Calu3 (cell line): ENCODE results near the gene ZBTB7B. TPM values are rescaled to one million over a fixed set of nuclear protein-coding genes. Genes with fewer than 3 reads are reported as not detected.

Source experiments
- BruUV-seq: library from RNA; stranded (reverse); fragments of 400-500 nt; replicated peaks from 2 replicates; lab custom pipeline; 2021; lab: Mats Ljungman, UMichigan
- CTCF ChIA-PET: fragments of 300-600 bp; sonication (Branson Sonifier 250); formaldehyde crosslinking; loops from one replicate; lab custom pipeline; 2022; ENCODE audit warnings: antibody characterized with exemption; lab: Charles Lee
- DNase-seq: peaks from one replicate; pipeline ENCODE4 v3.0.0; 2022
- H3K27ac Mint-ChIP-seq: one replicate; pipeline ENCODE4 v1.8.0; 2022; ENCODE audit warnings: mixed read lengths; ENCODE audit not compliant: unreplicated experiment
- H3K27me3 Mint-ChIP-seq: one replicate; pipeline ENCODE4 v1.8.0; 2022; ENCODE audit warnings: mixed read lengths; ENCODE audit not compliant: unreplicated experiment
- H3K36me3 Mint-ChIP-seq: one replicate; pipeline ENCODE4 v1.8.0; 2022; ENCODE audit warnings: mild to moderate bottlenecking, moderate library complexity, mixed read lengths; ENCODE audit not compliant: insufficient read depth, unreplicated experiment
- H3K4me1 Mint-ChIP-seq: one replicate; pipeline ENCODE4 v1.8.0; 2022; ENCODE audit warnings: mild to moderate bottlenecking, low read depth, mixed read lengths; ENCODE audit not compliant: unreplicated experiment
- H3K4me3 Mint-ChIP-seq: one replicate; pipeline ENCODE4 v1.8.0; 2022; ENCODE audit warnings: mild to moderate bottlenecking, low read depth, moderate library complexity, mixed read lengths; ENCODE audit not compliant: unreplicated experiment
- H3K9me3 Mint-ChIP-seq: one replicate; pipeline ENCODE4 v1.8.0; 2022; ENCODE audit warnings: low read depth, mixed read lengths; ENCODE audit not compliant: unreplicated experiment
- intact Hi-C: fragments of 100-400 bp; cut with micrococcal nuclease; formaldehyde crosslinking; loops from one replicate; pipeline ENCODE4 v1.10.0; 2022; ENCODE audit not compliant: unreplicated experiment
- microRNA-seq: library from miRNA; unstranded; fragments of <30 nt; microRNA quantifications from one replicate; pipeline ENCODE4 v1.2.0, GENCODE V29; 2022
- total RNA-seq: library from RNA; stranded (reverse); gene quantifications from 2 replicates; pipeline ENCODE4 v1.2.3, GENCODE V29; 2022
- TF ChIP-seq, protein P1 (sequence below): fragments of 200-600 bp; IDR thresholded peaks from one replicate; pipeline ENCODE4 v1.8.0; 2022; ENCODE audit warnings: antibody characterized with exemption; ENCODE audit not compliant: unreplicated experiment

Gene ZBTB7B
- total RNA-seq, 1 experiment from 2014 or later: 64.7 TPM

DNA sequence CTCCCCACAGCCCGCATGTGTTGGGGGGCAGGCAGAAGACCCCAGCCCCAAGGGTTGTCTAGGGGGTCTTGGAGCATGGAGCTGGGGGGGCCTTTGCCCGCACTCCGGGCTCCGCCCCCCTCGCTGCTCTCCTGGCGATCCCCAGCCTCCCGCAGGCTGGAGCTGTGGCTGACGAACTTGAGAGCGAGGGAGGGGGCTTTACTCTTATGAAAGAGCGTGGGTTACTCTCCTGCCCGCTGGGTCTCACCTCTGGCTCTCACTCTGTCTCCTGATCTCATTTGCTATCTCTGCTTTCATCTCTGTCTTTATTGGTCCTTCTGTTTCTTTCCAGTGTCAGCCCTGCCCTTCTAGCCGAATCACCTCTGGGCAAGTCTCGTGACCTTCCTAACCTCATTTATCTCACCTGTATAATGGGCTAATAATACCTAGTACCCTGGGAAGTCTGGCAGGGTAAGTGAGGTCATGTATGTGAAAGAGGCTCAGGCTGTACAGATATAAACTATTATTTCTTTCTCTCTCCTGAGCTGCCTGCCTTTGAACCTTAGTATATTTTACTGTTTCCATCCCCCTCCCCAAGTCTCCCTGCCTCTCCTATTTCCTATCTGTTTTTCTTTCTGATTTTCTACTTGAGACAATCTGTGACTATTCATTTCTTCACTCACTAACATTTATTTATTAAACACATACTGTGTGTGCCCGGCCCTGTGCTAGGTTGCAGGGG lies 61.7 kb downstream of the ZBTB7B start:
- H3K27ac Mint-ChIP-seq: peak overlapping the region; percentile 71
- no peaks in the 10 kb centered on the region for H3K9me3 Mint-ChIP-seq
- peak overlapping the region; percentile 76 for H3K4me3 Mint-ChIP-seq
- peaks cover 55% of the 10 kb centered on the region for H3K36me3 Mint-ChIP-seq
- TF ChIP-seq, protein P1, sequence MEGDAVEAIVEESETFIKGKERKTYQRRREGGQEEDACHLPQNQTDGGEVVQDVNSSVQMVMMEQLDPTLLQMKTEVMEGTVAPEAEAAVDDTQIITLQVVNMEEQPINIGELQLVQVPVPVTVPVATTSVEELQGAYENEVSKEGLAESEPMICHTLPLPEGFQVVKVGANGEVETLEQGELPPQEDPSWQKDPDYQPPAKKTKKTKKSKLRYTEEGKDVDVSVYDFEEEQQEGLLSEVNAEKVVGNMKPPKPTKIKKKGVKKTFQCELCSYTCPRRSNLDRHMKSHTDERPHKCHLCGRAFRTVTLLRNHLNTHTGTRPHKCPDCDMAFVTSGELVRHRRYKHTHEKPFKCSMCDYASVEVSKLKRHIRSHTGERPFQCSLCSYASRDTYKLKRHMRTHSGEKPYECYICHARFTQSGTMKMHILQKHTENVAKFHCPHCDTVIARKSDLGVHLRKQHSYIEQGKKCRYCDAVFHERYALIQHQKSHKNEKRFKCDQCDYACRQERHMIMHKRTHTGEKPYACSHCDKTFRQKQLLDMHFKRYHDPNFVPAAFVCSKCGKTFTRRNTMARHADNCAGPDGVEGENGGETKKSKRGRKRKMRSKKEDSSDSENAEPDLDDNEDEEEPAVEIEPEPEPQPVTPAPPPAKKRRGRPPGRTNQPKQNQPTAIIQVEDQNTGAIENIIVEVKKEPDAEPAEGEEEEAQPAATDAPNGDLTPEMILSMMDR: no peak
- intact Hi-C loops: loop anchor here (5.0 to 10.0 kb wide), 3 partner anchors 92 to 389 kb away; partner anchors contain the start of genes CKS1B and SHC1
- H3K4me1 Mint-ChIP-seq: peaks cover 30% of the 10 kb centered on the region
- no peaks in the 10 kb centered on the region for H3K27me3 Mint-ChIP-seq
- DNase-seq: no peak
- no TSS peak for BruUV-seq
- CTCF ChIA-PET: interaction anchor here (0.8 to 3.0 kb wide), 5 partner anchors 12 to 109 kb away, joined by 3 to 28 read pairs (median 3); partner anchors contain the start of genes ADAM15 and KRTCAP2

DNA sequence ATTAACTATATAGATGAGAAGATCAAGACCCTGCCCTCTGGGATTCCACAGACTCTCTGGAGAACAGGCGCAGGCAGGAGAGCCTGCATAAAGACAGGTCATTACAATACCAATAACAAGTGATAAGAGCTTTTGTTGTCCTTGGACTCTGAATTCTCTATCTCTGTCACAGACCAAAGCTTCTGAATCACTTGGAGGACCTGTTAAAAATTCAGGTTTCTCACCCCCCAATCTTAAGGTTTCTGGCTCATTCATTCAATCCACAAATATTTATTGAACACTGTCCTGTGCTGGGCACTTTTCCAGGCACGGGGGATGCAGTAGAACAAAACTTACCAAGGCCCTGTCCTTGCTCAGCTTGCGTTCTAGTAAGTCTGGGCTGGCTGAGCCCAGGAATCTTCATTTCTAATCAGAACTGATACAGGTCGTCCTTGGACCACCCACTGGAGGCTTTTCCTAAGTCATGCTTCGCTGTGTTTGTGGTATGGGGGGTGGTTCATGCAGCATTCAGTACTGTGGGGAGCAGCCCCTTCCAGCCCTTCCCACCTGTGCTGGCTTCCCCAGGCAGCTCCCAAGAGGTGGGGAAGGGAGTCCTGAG lies 62.3 kb downstream of the ZBTB7B start:
- peaks cover 31% of the 10 kb centered on the region for H3K4me1 Mint-ChIP-seq
- no peaks in the 10 kb centered on the region for H3K9me3 Mint-ChIP-seq
- BruUV-seq: TSS peak; percentile 77
- no peaks in the 10 kb centered on the region for H3K27me3 Mint-ChIP-seq
- H3K4me3 Mint-ChIP-seq: peak overlapping the region; percentile 76
- intact Hi-C loops: loop anchor here (5.0 to 10.0 kb wide), 3 partner anchors 93 to 390 kb away; partner anchors contain the start of genes CKS1B and SHC1
- no peak for DNase-seq
- TF ChIP-seq, protein P1: no peak
- CTCF ChIA-PET: interaction anchor here (0.9 to 3.0 kb wide), 3 partner anchors 11 to 108 kb away, joined by 3 to 28 read pairs (median 5); partner anchors contain the start of gene KRTCAP2
- H3K27ac Mint-ChIP-seq: peak overlapping the region; percentile 71
- peaks cover 57% of the 10 kb centered on the region for H3K36me3 Mint-ChIP-seq

DNA sequence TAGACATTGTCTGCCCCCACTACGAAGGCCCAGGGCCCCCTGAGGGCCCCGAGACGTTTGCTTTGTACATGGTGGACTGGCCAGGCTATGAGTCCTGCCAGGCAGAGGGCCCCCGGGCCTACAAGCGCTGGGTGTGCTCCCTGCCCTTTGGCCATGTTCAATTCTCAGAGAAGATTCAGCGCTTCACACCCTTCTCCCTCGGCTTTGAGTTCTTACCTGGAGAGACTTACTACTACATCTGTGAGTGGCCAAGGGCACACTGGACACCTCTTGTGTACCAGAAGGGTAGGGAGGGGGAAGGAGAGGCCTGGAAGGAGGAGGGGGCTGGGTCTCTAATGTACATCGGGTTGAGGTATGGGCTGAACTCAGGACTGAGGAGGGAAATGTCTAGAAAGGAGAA lies 64.2 kb downstream of the ZBTB7B start:
- no peaks in the 10 kb centered on the region for H3K9me3 Mint-ChIP-seq
- peaks cover 38% of the 10 kb centered on the region for H3K4me1 Mint-ChIP-seq
- H3K27ac Mint-ChIP-seq: no peak overlapping the region
- peaks cover 9% of the 10 kb centered on the region for H3K27me3 Mint-ChIP-seq
- TF ChIP-seq, protein P1: no peak
- BruUV-seq: no TSS peak
- no peak overlapping the region for H3K4me3 Mint-ChIP-seq
- peaks cover 67% of the 10 kb centered on the region for H3K36me3 Mint-ChIP-seq
- CTCF ChIA-PET: no interaction called here
- intact Hi-C loops: loop anchor here (10.0 kb wide), 2 partner anchors 302 to 392 kb away; no protein-coding TSS in a partner anchor
- DNase-seq: no peak

Small RNA genes within 50 kb of the gene (microRNA-seq; reads per million reads assigned to microRNA genes)
- not detected for gene MIR4258

Other genes with a start within 250 kb of the ZBTB7B start
- 0.27 TPM in 1 of 2 replicates, not detected in the other for gene KCNN3, start 132.5 kb upstream of the ZBTB7B start, total RNA-seq
- 43.0 and 47.3 TPM in 2 replicates for gene PMVK, start 66.1 kb upstream of the ZBTB7B start, total RNA-seq
- 48.1 and 49.6 TPM in 2 replicates for gene PBXIP1, start 46.7 kb upstream of the ZBTB7B start, total RNA-seq
- gene PYGO2, start 41.0 kb upstream of the ZBTB7B start, total RNA-seq: 43.6 and 45.6 TPM in 2 replicates
- gene SHC1, start 32.1 kb upstream of the ZBTB7B start, total RNA-seq: 73.5 and 77.5 TPM in 2 replicates
- gene CKS1B, start 28.1 kb upstream of the ZBTB7B start, total RNA-seq: 182 and 230 TPM in 2 replicates
- 74.3 and 75.1 TPM in 2 replicates for gene FLAD1, start 19.5 kb upstream of the ZBTB7B start, total RNA-seq
- gene LENEP, start 9.2 kb upstream of the ZBTB7B start, total RNA-seq: 1.1 and 1.5 TPM in 2 replicates
- gene DCST2, start 31.0 kb downstream of the ZBTB7B start, total RNA-seq: 1.4 and 1.5 TPM in 2 replicates
- gene DCST1, start 31.0 kb downstream of the ZBTB7B start, total RNA-seq: 0.17 TPM in 1 of 2 replicates, not detected in the other
- 99.1 and 103 TPM in 2 replicates for gene ADAM15, start 48.5 kb downstream of the ZBTB7B start, total RNA-seq
- gene EFNA4, start 60.9 kb downstream of the ZBTB7B start, total RNA-seq: 12.6 and 13.9 TPM in 2 replicates
- 1.7 and 3.4 TPM in 2 replicates for gene EFNA3, start 76.0 kb downstream of the ZBTB7B start, total RNA-seq
- gene EFNA1, start 125.1 kb downstream of the ZBTB7B start, total RNA-seq: 33.7 and 41.7 TPM in 2 replicates
- 68.5 and 72.0 TPM in 2 replicates for gene SLC50A1, start 133.1 kb downstream of the ZBTB7B start, total RNA-seq
- 38.7 and 41.1 TPM in 2 replicates for gene DPM3, start 137.7 kb downstream of the ZBTB7B start, total RNA-seq
- gene KRTCAP2, start 170.5 kb downstream of the ZBTB7B start, total RNA-seq: 236 TPM in 2 replicates
- 1.1 and 1.8 TPM in 2 replicates for gene TRIM46, start 171.0 kb downstream of the ZBTB7B start, total RNA-seq
- 36.8 and 41.9 TPM in 2 replicates for gene THBS3, start 205.1 kb downstream of the ZBTB7B start, total RNA-seq
- 58.9 and 60.0 TPM in 2 replicates for gene MTX1, start 205.9 kb downstream of the ZBTB7B start, total RNA-seq